GM12864 (cell line): Measurements from ENCODE around the gene BBX.

Experiments used
- DNase-seq: peaks from one replicate; pipeline ENCODE4 v3.0.0-alpha.2; 2011; ENCODE audit warnings: low read depth
- H3K4me3 ChIP-seq: 2 replicates; pipeline ENCODE4 v1.5.1; 2011; ENCODE audit warnings: mild to moderate bottlenecking, low read depth, low read length, control low read depth
- CTCF ChIP-seq: IDR thresholded peaks from 2 replicates; pipeline ENCODE4 v1.5.1; 2011; ENCODE audit warnings: low read depth, mild to moderate bottlenecking, moderate library complexity, low read length, control low read depth, inconsistent platforms; ENCODE audit errors: missing control alignments

The BBX gene

GRCh38 chr3:107506458-107506857 is 16.3 kb upstream of the BBX start:
- no peak for TF ChIP-seq CTCF
- H3K4me3 ChIP-seq = no peak overlapping the region
- no peak for DNase-seq

GRCh38 chr3:107508331-107508730 is 14.4 kb upstream of the BBX start:
- no peak for DNase-seq
- no peak overlapping the region for H3K4me3 ChIP-seq
- TF ChIP-seq CTCF = no peak

GRCh38 chr3:107512108-107512507 is 10.7 kb upstream of the BBX start:
- no peak overlapping the region for H3K4me3 ChIP-seq
- TF ChIP-seq CTCF = no peak
- no peak for DNase-seq

GRCh38 chr3:107514453-107514852 is 8.3 kb upstream of the BBX start:
- TF ChIP-seq CTCF = no peak
- H3K4me3 ChIP-seq = no peak overlapping the region
- DNase-seq = no peak

- H3K4me3 ChIP-seq = no peak overlapping the region
- TF ChIP-seq CTCF = no peak
- DNase-seq = no peak
These were observed 6.3 kb upstream of the BBX start for GRCh38 chr3:107516475-107516874.

- no peak for TF ChIP-seq CTCF
- no peak for DNase-seq
These were observed 2.2 kb upstream of the BBX start for GRCh38 chr3:107520535-107520934.

GRCh38 chr3:107521469-107522059 is 1.2 kb upstream of the BBX start:
- no peak for TF ChIP-seq CTCF
- no peak overlapping the region for H3K4me3 ChIP-seq
- no peak for DNase-seq

More at GRCh38 chr3:107520535-107520934, 2.2 kb upstream of the BBX start:
- H3K4me3 ChIP-seq = no peak overlapping the region
